B cell (primary cell): ENCODE data around the gene GHR.

Source experiments
- EZH2 ChIP-seq: IDR thresholded peaks from 2 replicates; pipeline ENCODE4 v1.6.1; 2012; ENCODE audit warnings: borderline replicate concordance, low read depth, mild to moderate bottlenecking, moderate library complexity, low read length; ENCODE audit not compliant: insufficient read depth, poor library complexity, severe bottlenecking
- TF ChIP-seq, protein P1 (sequence below): fragments of 200-600 bp; IDR thresholded peaks from one replicate; pipeline ENCODE4 v1.8.0; 2022; ENCODE audit warnings: antibody characterized with exemption, mild to moderate bottlenecking

DNA sequence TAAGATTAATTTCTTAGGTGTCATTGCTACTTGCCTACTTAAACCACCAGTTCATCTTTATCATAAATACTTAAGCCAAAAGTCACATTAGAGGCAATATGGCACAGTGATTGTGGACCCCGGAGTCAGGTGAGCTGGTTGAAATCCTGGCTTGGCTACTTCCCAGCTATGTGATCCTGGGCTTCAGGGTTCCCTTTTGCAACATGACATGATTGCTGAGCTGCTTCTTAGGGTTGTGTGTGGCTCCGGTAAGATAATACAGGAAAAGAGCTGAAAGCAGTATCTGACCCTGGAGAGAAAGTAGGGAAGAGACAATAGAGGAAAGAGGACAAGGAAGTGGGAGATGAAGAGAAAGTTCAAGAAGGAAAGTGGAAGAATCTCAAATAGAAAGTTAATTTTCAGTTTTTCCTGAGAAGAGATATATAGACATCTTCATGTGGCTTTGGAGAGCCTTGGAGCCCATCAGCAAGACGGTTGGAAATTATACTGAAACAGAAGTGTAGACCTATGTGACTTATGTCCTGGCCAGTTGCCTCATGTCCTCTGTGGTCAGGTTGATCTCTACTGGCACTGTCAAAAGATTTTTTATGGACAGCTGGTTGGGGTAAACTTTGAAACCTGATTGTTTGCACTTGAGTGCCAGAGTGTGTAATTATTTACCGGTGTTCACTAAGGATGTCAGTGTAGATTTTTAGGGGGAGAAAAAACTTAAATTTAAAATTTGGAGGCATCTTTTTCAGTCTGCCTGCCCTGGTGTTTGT lies 93.2 kb downstream of the GHR start:
- TF ChIP-seq, protein P1, sequence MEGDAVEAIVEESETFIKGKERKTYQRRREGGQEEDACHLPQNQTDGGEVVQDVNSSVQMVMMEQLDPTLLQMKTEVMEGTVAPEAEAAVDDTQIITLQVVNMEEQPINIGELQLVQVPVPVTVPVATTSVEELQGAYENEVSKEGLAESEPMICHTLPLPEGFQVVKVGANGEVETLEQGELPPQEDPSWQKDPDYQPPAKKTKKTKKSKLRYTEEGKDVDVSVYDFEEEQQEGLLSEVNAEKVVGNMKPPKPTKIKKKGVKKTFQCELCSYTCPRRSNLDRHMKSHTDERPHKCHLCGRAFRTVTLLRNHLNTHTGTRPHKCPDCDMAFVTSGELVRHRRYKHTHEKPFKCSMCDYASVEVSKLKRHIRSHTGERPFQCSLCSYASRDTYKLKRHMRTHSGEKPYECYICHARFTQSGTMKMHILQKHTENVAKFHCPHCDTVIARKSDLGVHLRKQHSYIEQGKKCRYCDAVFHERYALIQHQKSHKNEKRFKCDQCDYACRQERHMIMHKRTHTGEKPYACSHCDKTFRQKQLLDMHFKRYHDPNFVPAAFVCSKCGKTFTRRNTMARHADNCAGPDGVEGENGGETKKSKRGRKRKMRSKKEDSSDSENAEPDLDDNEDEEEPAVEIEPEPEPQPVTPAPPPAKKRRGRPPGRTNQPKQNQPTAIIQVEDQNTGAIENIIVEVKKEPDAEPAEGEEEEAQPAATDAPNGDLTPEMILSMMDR = no peak
- TF ChIP-seq EZH2 = no peak
